Activated CD4-positive, alpha-beta T cell treated with anti-CD3 and anti-CD28 coated beads for 48 hours (primary cell): ENCODE data around the gene SLC25A34.
"Not testable (repeated sequence)": the region's sequence is repeated elsewhere in the genome, so short reads cannot be mapped to it uniquely, and the experiment has no call there.

Experiments used
- DNase-seq: peaks from one replicate; pipeline ENCODE4 v3.0.0-alpha.2; 2020

Gene SLC25A34

GRCh38 chr1:15736038-15736891, at the start of gene SLC25A34:
Gene SLC25A34, plus strand, starts transcription at chr1:15736258. Its CDS starts 228 bp downstream, at chr1:15736486.
- no peak for DNase-seq

GRCh38 chr1:15687446-15687845, 48.6 kb upstream of the SLC25A34 start:
- DNase-seq: no peak

- DNase-seq: no peak
These were observed 45.7 kb upstream of the SLC25A34 start for GRCh38 chr1:15690317-15690716.

- no peak for DNase-seq
These were observed 44.5 kb upstream of the SLC25A34 start for GRCh38 chr1:15691434-15692032.

- DNase-seq: no peak
These were observed 43.9 kb upstream of the SLC25A34 start for GRCh38 chr1:15692121-15692682.

- DNase-seq: no peak
These were observed 42.7 kb upstream of the SLC25A34 start for GRCh38 chr1:15693371-15693770.

GRCh38 chr1:15696956-15697521, 39.0 kb upstream of the SLC25A34 start:
- peak; percentile 39 for DNase-seq

- DNase-seq: no peak
These were observed 37.9 kb upstream of the SLC25A34 start for GRCh38 chr1:15698201-15698600.

- not testable (repeated sequence) for DNase-seq
These were observed 36.7 kb upstream of the SLC25A34 start for GRCh38 chr1:15699321-15699720.

- DNase-seq: no peak
These were observed 35.5 kb upstream of the SLC25A34 start for GRCh38 chr1:15700508-15700907.

GRCh38 chr1:15701784-15702183, 34.3 kb upstream of the SLC25A34 start:
- no peak for DNase-seq

- DNase-seq: no peak
These were observed 33.1 kb upstream of the SLC25A34 start for GRCh38 chr1:15702722-15703550.

GRCh38 chr1:15703562-15703961, 32.5 kb upstream of the SLC25A34 start:
- no peak for DNase-seq

GRCh38 chr1:15704526-15705183, 31.4 kb upstream of the SLC25A34 start:
- DNase-seq: no peak

- DNase-seq: no peak
These were observed 30.9 kb upstream of the SLC25A34 start for GRCh38 chr1:15705184-15705566.

GRCh38 chr1:15706751-15707150, 29.3 kb upstream of the SLC25A34 start:
- no peak for DNase-seq

GRCh38 chr1:15707239-15707925, 28.7 kb upstream of the SLC25A34 start:
- DNase-seq: no peak

- no peak for DNase-seq
These were observed 27.4 kb upstream of the SLC25A34 start for GRCh38 chr1:15708486-15709137.

GRCh38 chr1:15709226-15709625, 26.8 kb upstream of the SLC25A34 start:
- DNase-seq: no peak

GRCh38 chr1:15712168-15712567, 23.9 kb upstream of the SLC25A34 start:
- no peak for DNase-seq
